ENCODE data around the gene C3orf18.

Gene C3orf18

DNA sequence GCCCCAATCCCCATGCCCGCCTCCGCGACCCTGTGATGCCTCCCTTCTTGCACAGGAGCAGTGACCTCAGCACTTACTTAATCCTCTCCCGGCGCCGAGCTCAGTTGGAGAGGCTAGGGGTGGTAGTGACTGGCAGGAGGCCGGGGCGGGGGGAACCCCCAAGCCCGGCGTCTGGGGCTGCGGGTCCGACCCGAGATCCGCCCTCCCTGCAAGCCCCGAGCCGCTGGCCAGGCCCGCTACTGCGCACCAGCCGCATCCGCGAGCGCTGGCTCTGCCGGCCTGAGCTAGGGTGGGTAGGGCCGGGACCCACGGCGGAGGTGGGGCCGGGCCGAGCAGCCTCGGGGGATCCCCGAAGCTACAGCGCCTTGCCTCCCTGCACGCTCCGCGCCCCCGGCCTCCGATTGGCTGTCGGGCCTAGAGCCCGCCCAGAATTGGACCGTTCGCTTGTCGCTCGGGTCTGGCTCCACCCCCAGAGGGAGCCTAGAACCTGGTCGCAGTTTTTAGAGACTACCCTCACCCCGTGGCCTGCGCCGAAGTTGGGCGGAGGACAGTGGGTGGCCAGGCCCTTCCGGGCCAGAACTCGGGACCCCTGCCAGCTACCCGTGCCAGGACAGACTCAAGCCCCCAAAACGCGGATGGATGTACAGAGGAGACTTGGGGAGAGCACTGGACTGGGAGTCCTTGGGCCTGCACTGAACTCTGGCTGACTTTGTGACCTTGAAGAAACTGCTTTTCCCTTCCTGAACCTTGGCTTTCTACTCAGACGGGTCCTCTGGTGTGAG, at the start of gene C3orf18:
C3orf18 (minus strand) TSS at position 362 of the 782 bp plus-strand sequence. CDS start 2,048 bp downstream, outside the sequence.
- DNase-seq = no peak

DNA sequence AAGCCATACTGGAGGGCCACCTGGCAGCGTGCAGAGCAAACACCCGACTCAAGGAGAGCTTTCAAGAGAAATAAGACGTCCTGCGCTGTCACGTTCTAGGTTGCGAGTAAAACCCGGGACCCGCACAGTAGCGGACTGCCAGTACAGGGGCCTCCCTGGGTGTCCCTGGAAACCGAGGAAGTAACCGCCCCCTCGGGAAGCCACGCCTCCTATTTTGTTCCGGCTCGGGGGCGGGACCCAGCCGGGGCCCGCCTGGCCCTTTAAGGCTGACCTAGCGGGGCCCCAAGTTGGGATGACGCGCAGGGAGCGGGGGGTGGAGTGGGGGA, 49.2 kb upstream of the C3orf18 start:
- DNase-seq = peak; percentile 85

DNA sequence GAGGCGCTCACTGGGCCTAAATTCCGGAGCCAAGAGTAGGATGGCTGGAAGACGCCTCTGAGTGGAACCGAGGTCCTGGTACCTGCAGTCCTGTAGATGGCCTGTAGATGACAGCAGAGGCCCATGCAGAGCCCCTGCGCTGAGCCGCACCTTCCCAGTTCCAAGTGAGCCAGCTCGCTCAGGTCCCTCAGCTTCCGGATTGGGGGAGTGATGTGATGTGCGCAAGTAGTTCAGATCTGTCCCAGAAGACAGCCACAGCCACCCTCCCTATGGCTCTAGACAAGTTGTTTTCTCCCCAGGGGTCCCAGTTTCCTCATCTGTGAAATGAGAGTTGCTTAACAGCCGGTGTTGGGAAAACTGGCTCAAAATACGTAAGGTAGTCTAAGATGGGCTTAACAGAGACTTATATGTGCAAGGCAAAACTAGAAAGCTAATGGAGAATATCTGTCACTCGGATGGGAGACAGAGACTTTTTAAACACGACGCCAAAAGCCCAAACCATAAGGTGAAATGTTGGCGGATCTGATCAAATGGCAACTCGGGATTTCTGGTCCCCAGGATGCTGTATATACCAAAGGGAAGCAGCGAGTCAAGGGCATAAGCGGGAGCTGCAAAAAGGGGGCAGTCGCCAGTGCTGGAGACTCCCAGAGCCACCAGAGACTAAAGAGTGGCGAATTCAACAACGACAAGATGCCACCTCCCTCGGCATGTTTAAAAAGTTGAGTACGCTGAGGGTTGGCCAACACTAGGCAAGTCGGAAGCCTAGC, 48.6 kb upstream of the C3orf18 start:
- DNase-seq = peak; percentile 81

DNA sequence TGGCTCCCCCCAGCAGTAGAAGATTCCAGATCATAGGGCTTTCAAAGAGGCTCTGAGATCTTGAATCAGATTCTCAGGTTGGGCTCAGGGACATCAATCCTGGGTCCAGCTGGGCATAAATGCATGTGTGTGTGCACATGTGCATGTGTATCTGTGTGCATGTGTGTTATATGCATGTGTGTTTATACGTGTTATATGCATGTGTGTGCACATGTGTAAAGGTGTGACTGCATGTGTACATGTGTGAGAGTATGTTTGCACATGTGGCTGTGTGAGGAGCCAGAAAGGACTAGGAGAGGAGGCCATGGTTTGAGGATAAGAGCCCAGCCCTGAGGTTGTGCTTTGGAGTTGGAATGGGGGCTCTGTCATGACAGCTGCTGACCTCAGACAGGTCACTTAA, 47.6 kb upstream of the C3orf18 start:
- no peak for DNase-seq

DNA sequence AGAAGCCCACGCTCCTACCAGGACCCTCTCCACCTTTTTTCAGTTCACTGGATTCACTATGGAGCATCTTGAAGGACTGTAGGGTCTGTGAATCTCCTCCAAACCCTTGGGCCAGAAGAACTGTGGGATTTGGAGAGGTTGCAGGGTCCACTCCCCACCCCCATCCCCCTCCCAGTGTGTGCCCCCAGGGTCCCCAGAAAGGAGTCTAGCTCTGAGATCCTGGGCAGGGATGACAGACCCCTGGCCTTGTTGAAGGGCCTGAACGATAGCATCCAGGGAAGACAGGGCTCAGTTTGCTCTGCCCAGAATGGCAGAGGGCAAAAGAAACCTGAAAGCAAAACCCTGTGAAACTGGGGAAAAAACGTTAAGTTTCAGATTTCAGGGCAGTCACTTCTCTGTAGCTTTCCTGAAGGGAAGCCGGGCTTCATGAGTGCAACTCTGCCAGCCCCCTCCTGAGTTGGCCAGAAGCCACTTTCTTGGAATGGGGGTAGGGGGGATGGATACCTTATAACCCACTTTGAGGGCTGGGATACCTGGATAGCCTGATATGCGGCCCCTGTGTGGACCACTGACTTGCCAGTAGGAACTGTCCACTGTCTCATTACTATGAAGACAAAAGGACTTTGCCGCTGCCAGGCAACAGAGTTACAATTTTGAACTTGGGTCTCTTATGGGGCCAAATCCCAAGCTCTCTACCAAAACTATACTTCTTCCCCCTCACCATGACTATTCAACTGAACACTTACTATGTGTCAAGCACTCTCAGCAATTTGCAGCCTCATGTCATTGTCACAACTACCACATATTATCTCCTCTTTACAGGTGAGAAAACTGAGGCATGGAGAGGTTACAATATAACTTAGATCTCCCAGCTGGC, 45.7 kb upstream of the C3orf18 start:
- DNase-seq = no peak

DNA sequence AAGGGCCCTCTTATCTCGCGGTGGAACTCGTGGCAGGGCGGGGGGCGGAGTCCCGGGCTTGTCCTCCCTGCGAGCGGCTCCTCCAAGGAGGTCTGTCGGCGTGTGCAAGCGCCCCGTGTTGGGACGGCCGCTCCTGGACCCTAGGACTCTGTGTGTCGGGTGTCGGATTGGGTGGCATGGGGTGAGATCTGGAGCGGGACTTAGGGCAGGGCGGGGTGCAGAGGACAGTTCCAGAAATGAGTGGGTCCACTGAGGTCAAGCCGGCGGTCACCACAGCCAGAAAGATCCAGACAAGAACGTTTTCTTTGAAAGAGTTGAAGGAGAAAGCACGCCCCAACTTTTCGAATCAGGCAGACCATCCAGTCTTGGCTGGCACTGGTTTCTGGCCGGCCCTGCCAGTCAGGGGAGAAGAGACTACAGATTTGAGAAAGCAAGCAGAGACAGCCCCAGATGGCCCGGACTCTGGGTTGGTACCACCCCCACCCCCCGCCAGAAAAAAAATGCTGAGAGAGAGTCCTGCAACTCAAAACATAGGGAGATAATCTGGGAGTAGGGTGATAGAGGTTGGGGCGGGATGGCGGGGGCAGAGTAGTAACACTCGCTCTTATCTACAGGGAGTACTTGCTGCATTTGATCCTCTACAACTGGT, 44.8 kb upstream of the C3orf18 start:
- no peak for DNase-seq

DNA sequence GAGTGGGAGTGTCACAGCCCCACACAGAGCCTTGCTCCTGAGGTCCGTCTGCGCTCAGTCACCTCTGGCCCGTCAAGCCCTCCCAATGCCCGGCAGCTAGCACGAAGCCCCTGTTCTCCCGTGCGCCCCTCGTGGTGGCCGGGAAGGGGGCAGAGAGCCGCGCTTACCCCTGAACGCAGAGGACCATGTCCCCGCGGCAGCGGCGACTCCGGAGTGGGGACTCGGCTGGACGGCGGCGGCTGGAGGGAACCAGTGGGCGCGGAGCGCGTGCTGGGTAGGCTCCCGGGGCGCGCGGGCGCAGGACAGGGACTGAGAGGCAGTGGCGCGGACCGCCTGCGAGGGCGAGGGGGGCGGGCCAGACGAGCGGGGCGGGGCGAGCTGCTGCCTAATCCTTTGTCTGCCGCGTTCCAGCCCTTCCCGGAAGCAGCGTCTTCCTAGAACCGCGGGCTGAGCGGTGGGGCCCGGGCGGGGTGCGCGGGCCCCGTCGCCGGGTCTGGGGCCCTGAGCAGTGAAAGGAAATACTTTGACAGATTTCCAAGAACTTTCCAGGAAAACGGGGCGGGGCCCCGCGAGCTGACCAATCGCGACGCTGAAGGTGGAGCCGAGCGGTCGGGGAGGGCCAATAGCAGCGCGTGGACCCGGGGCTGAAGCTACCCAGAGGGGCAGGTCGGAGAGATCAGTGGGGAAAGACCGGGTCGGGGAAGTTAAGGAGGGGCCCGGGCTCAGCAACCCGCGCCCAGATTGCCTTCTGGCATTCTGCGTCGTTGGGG, 44.1 kb upstream of the C3orf18 start, which contains the start of gene CISH:
CISH (minus strand) TSS at position 311 of the 770 bp plus-strand sequence; CDS start at position 187, 124 bp downstream.
- DNase-seq = peak; percentile 73

DNA sequence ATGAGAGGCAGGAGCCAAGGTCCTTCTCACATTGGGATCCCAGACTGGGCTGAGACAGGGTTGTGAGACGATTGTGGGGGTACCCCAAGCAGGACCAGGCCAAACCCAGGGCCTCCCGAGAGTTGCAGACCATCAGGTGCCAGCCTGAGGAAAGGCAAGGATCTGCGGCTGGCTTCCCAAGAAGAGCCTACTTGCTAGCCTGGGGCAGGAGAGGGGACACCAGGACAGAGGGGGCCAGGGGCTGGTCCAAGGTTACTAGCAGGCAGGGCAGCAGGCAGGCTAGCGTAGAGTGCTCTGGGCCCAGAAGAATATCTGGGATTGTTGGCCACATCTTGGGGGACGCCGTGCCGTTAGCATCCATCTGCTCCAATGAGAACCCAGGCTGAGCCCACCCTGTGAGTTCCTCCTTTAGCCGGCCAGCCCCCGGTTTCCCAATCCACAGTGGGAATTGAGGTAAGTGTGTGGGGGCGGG, 43.5 kb upstream of the C3orf18 start:
- DNase-seq = no peak

DNA sequence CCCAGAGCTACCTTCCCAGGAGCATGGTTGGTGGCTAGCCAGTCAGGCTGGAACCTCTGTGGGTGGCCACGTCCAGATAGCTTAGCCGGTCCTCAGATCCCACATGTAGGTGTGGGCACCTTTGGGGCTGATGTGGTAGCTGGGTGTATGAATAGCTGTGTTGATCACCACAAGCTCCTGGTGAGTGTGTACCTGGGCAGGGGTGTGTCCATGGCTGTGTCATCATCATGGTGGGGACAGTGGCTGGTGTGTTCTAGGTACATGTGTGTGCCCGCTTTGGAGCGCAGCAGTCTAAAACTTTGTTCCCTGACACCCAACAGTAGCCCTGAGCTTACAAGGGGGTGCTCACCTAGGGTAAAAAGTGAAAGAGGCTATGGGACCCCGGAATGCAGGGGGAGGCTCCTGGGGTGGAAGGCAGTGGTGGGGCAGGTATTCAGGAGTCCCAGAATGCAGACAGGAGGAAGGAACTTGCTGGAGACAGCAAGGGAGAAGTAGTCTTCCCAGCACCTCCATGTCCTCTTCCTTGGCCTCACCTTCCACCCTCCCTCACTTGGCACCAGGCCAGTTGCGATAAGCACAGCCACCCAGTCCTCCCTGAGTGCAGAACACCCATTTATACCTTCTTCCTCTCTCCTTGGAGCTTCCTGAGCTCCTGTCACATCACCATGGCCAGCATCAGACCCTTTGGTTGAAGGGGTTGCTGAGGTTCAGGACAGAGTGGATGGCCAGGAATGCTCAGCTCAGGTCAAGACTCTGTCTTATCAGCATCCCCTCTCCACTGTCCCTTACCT, 42.8 kb upstream of the C3orf18 start:
- DNase-seq = no peak

DNA sequence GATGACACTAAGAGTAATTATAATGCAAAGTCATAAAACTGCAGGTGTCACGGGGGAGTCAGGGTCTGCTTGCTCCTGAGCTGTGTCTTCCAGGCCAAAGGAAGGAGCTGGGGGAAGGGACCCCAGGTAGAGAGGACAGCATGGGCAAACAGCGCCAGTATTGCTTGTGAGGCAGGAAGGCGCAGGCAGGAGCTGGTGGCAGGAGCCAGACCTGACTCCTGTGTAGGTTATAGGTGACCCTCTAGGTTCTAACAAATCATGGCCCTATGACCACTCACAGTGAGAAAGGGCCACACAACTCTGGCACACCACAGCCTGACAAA, 42.2 kb upstream of the C3orf18 start:
- no peak for DNase-seq

DNA sequence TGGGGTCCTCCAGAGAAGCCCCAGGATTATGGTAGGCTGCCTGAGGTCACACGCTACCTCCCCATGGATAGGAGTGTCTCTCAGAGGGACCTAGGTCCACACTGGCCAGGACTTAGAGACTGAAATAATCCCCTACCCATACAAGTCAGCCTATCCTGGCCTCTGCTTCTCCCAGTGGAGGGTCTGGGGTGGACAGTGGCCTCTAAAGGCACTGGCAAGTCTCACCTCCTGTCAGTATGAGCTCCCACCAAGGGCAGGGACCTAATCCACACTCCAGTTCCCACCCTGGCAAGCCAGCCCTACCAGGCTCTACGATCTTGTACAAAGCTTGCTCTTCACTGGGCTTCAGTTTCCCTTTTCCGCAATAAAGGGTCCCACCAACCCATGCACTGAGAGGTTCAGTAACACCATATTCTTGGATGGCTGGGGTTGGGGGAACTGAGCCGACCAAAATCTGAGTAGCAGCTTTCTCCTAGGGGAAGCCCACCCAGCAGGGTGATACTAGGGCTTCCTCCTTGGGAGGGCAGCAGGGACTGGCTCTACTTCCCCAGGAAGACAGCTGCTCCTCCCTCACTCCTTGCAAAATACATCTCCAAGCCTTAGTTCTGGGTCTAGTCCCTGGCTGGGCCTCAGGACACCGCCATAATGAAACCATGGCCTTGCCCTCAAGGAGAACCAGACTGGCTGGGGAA, 41.7 kb upstream of the C3orf18 start:
- no peak for DNase-seq

DNA sequence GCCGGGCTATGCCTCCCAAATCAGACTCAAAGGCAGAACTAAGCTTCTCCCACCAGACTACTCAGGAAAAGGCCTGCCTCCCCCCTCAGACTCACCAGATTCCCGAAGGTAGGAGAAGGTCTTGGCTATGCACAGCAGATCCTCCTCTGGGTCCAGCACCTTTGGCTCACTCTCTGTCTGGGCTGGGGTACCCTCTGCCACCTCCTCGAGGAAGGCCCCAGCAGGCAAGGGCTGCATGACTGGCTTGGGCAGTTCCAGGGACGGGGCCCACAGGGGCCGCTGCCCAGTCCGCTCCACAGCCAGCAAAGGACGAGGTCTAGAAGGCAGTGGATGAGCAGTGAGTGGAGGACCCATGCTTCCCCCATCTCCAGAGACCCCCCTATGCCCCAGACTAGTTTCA, 40.7 kb upstream of the C3orf18 start:
- DNase-seq = no peak

DNA sequence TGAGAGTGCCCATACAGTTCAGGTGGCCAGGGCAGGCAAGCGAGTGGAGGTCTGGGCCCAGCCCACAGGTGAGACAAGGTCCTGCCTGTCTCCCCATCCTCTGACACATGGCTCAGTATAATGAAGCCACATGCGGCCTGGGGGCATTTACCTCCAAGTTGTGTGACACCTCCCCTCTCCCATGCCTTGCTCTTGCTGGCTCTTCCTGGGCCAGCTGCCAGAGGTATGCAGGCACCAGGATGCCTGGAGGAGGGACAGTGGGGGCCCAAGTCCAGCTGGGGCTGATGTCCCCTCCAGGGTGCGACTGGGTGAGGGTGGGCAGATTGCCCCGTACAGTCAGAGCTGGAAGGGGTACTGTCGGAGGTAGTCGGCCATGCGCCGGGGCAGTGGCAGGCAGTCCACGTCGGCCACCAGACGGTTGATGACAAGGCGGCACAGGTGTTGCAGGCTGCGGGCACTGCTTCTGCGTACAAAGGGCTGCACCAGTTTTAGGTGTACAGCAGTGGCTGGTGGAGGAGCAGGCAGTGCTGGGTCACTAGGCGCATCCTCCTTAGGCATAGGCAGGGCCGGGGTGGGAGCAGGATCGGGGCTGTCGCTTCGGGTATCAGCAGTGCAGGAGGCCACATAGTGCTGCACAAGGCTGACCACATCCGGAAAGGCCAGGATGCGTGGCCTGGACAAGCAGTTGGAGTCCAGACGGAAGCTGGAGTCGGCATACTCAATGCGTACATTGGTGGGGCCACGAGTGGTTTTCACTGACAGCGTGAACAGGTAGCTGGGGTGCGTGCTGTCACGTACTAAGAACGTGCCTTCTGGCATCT, 39.9 kb upstream of the C3orf18 start:
- no peak for DNase-seq

DNA sequence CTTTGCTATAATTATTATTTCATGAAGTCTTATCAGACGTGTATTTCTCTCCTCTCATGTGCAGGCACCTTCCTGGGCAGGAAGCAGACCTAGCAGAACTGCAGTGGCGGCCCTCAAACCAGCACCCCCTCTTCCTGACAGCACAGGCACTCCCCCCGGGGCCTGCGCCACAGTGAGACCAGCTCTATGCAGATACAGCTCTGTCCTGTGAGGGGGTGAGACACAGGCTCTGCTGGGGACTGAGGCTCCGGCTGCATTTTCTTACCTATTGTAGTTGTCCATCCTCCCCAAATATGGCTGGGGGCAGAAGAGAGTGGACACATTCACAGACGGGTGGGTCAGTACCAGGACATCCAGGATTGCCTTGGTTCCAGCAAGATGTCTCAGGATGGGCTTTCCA, 39.0 kb upstream of the C3orf18 start:
- no peak for DNase-seq

DNA sequence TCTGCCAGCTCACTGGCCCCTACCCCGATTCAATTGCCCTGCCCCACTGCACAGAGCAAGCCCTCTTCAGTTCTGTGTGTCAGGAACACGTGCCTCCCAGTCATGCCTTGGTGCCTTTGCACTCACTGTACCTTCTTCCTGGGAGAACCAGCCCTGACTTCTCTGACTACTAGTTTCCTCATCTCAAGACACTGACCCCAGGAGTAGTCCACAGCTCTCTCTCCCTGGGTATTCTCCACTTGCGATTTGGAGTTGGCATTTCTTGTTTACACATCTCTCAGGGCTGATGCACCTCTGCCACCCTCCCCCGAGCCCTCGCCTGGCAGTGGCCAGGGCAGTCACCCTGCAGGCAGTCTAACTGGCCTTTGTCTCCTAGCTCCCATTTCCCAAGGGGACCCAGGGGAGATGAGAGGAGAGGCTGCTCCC, 38.4 kb upstream of the C3orf18 start:
- no peak for DNase-seq

DNA sequence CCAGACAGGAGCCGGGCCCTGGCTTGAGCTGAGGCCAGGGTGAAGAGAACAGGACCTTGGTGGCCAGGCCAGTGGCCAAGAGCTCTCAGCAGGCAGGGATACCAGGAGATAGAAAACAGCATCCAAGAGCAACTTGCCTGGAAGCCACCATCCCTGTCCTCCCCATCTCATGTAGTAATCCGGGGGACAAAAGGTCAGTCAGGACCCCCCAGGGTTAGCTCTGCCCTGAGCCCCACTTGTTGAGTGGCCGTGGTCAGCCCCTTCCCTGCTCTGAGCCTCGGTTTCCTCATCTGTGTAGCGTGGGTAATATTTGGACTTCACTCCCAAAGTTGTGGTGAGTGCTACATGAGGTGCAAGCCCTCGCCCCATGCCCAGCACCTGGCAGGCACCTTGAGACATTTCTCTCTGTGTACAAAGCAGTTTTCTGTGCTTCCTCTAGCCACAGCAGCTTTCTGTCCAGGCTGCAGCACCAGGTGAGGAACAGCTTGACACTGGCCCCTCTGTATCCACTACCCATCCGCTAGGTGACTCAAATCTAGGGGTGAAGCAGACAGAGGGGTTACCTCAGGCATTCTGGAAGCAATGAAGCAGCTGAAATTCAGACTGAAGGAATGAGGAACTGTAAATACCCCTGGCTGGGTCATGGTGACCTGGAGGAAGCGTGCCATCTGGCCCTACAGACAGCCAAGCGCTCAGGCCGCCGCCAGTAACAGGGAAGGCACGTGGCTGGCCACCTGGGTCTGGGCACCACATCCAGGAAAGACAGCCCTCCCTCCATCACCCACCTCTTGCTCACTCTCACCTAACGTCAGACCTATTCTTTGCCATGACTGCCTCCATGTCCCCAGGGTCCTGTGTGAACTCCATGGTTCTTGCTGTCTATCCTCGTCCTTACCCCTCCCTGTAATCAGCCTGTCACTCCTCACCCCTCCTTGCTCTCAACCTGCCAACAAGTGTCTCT, 37.4 kb upstream of the C3orf18 start:
- no peak for DNase-seq

DNA sequence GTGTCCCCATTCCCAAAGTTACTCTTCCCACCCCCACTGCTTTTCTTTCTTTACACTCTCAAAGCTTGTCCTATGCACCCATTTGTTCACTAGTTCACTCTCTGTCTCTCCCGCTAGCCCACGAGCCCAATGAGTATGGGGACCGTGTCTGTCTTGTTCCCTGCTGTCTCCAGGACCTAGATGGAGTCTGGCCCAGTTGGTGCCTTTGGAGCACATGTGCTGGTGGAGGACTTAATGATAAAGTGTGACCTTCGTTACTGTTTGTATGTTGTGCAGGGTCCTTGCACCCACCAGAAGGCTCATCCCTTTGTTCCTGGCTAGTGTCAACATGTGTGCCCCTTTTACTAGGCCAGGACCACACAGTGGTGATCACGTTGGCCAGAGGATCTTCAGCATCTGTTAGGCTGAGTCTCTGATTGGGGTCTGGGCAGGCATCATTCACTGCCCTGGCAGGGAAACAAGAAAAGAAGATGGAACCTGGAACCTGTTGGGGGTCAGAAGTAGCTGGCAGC, 36.6 kb upstream of the C3orf18 start:
- DNase-seq = no peak
